Kidney tubule cell (primary cell): ENCODE measurements around the gene NRCAM.
A peak's percentile ranks its signal among the peaks of the same experiment; 100 is the strongest.
"Not testable (repeated sequence)": the region's sequence is repeated elsewhere in the genome, so short reads cannot be mapped to it uniquely, and the experiment has no call there.

ENCODE experiments used
- DNase-seq: peaks from one replicate; pipeline ENCODE4 v3.0.0-alpha.2; 2018; ENCODE audit warnings: low spot score

Gene NRCAM

GRCh38 chr7:108395426-108395825 lies 60.8 kb downstream of the NRCAM start:
- no peak for DNase-seq

GRCh38 chr7:108393097-108393496 lies 63.1 kb downstream of the NRCAM start:
- not testable (repeated sequence) for DNase-seq

GRCh38 chr7:108387686-108388085 lies 68.5 kb downstream of the NRCAM start:
- DNase-seq, result not testable (repeated sequence)

- DNase-seq, result peak; percentile 28
Observed at GRCh38 chr7:108385834-108386422, 70.3 kb downstream of the NRCAM start.

GRCh38 chr7:108384716-108385483 lies 71.3 kb downstream of the NRCAM start:
- peak; percentile 72 for DNase-seq

- no peak for DNase-seq
Observed at GRCh38 chr7:108382932-108383331, 73.3 kb downstream of the NRCAM start.

GRCh38 chr7:108380517-108380916 lies 75.7 kb downstream of the NRCAM start:
- peak; percentile 63 for DNase-seq

GRCh38 chr7:108376206-108376605 lies 80.0 kb downstream of the NRCAM start:
- no peak for DNase-seq

GRCh38 chr7:108375668-108376067 lies 80.6 kb downstream of the NRCAM start:
- DNase-seq, result no peak

- DNase-seq, result no peak
Observed at GRCh38 chr7:108374899-108375298, 81.3 kb downstream of the NRCAM start.

GRCh38 chr7:108372618-108373017 lies 83.6 kb downstream of the NRCAM start:
- DNase-seq, result no peak

- no peak for DNase-seq
Observed at GRCh38 chr7:108370616-108371015, 85.6 kb downstream of the NRCAM start.

- DNase-seq, result no peak
Observed at GRCh38 chr7:108368466-108368865, 87.8 kb downstream of the NRCAM start.

GRCh38 chr7:108367946-108368345 lies 88.3 kb downstream of the NRCAM start:
- DNase-seq, result no peak

- DNase-seq, result no peak
Observed at GRCh38 chr7:108367314-108367713, 88.9 kb downstream of the NRCAM start.

GRCh38 chr7:108363659-108364058 lies 92.6 kb downstream of the NRCAM start:
- DNase-seq, result no peak

GRCh38 chr7:108360058-108360800 lies 96.0 kb downstream of the NRCAM start:
- DNase-seq, result no peak

GRCh38 chr7:108358553-108358952 lies 97.7 kb downstream of the NRCAM start:
- DNase-seq, result peak; percentile 83

- no peak for DNase-seq
Observed at GRCh38 chr7:108351729-108352131, 104.5 kb downstream of the NRCAM start.

GRCh38 chr7:108348913-108349312 lies 107.3 kb downstream of the NRCAM start:
- peak; percentile 33 for DNase-seq

- DNase-seq, result peak; percentile 48
Observed at GRCh38 chr7:108347616-108348015, 108.6 kb downstream of the NRCAM start.

GRCh38 chr7:108345710-108346336 lies 110.4 kb downstream of the NRCAM start:
- DNase-seq, result no peak
